Keratinocyte (primary cell): ENCODE data around the gene TCF19. TPM values are rescaled to one million over a fixed set of nuclear protein-coding genes. Genes with fewer than 3 reads are reported as not detected.

Source experiments
- DNase-seq: peaks from one replicate; pipeline ENCODE4 v3.0.0-alpha.2; 2011; ENCODE audit warnings: low read depth, missing footprints, low spot score
- FAIRE-seq: peaks from 2 replicates; lab custom pipeline; 2011; peaks lifted over from hg19 to GRCh38; lab: Jason Lieb, UNC
- H2AFZ ChIP-seq: 2 replicates; pipeline ENCODE4 v1.6.0; 2012; ENCODE audit warnings: low read length, control low read depth, inconsistent platforms; ENCODE audit not compliant: control insufficient read depth
- H3K27ac ChIP-seq: 2 replicates; pipeline ENCODE4 v1.5.1; 2011; ENCODE audit warnings: low read length; ENCODE audit not compliant: control insufficient read depth, insufficient read depth
- H3K27me3 ChIP-seq: 3 replicates; pipeline ENCODE4 v1.6.0; 2011; ENCODE audit warnings: low read length; ENCODE audit not compliant: control insufficient read depth, insufficient read depth; ENCODE audit errors: extremely low read depth
- H3K36me3 ChIP-seq, 2 experiments: 2 replicates in 1 of 2; 3 replicates in 1 of 2; pipeline ENCODE4 v1.5.1; 2011; ENCODE audit warnings: low read length in 2 of 2, mild to moderate bottlenecking in 1 of 2; ENCODE audit not compliant: control insufficient read depth in 2 of 2, insufficient read depth in 2 of 2; ENCODE audit errors: extremely low read depth in 1 of 2
- H3K4me1 ChIP-seq: 3 replicates; pipeline ENCODE4 v1.5.1; 2011; ENCODE audit warnings: low read length; ENCODE audit not compliant: control insufficient read depth, insufficient read depth; ENCODE audit errors: extremely low read depth
- H3K4me2 ChIP-seq: 3 replicates; pipeline ENCODE4 v1.6.0; 2011; ENCODE audit warnings: low read depth, low read length; ENCODE audit not compliant: control insufficient read depth, insufficient read depth; ENCODE audit errors: extremely low read depth
- H3K4me3 ChIP-seq, 3 experiments: fragments of 200-600 bp in 1 of 3; sonication (generic) in 1 of 3; 2 replicates in 2 of 3; 3 replicates in 1 of 3; pipeline ENCODE4 v1.5.1; 2011 to 2016; ENCODE audit warnings: low read length in 3 of 3, mild to moderate bottlenecking in 3 of 3, control low read depth in 2 of 3, inconsistent platforms in 1 of 3, low read depth in 1 of 3, mixed read lengths in 1 of 3, mixed run types in 1 of 3, moderate library complexity in 1 of 3; ENCODE audit not compliant: control insufficient read depth in 2 of 3, insufficient read depth in 2 of 3; ENCODE audit errors: extremely low read depth in 1 of 3
- H3K79me2 ChIP-seq: 2 replicates; pipeline ENCODE4 v1.6.0; 2012; ENCODE audit warnings: low read length; ENCODE audit not compliant: control insufficient read depth, insufficient read depth
- H3K9ac ChIP-seq: 3 replicates; pipeline ENCODE4 v1.6.0; 2011; ENCODE audit warnings: low read length; ENCODE audit not compliant: control insufficient read depth, insufficient read depth; ENCODE audit errors: extremely low read depth
- H3K9me1 ChIP-seq: 3 replicates; pipeline ENCODE4 v1.6.0; 2011; ENCODE audit warnings: low read length; ENCODE audit not compliant: control insufficient read depth, insufficient read depth; ENCODE audit errors: extremely low read depth
- H3K9me3 ChIP-seq: 2 replicates; pipeline ENCODE4 v1.5.1; 2012; ENCODE audit warnings: low read depth, low read length; ENCODE audit not compliant: control insufficient read depth
- H4K20me1 ChIP-seq: 3 replicates; pipeline ENCODE4 v1.6.0; 2011; ENCODE audit warnings: low read length; ENCODE audit not compliant: control insufficient read depth, insufficient read depth; ENCODE audit errors: extremely low read depth
- CTCF ChIP-seq, 3 experiments: IDR thresholded peaks in 1 of 3; conservative IDR thresholded peaks in 1 of 3; optimal IDR thresholded peaks in 1 of 3; 2 replicates in 2 of 3; 3 replicates in 1 of 3; pipeline versions ENCODE3 to v1.5.1; 2011; ENCODE audit warnings: low read length in 3 of 3, mild to moderate bottlenecking in 3 of 3, moderate library complexity in 2 of 3, control low read depth in 1 of 3, inconsistent platforms in 1 of 3; ENCODE audit not compliant: insufficient read depth in 2 of 3; ENCODE audit errors: extremely low read depth in 1 of 3
- EZH2 ChIP-seq: IDR thresholded peaks from one replicate; pipeline ENCODE4 v1.6.1; 2012; ENCODE audit warnings: inconsistent platforms, mild to moderate bottlenecking, low read length, moderate library complexity
- dilution Hi-C: fragments of 300-500 bp; cut with MboI; formaldehyde crosslinking; loops from one replicate; pipeline ENCODE4 v1.7.0; 2020; ENCODE audit warnings: low sequenced_read_pairs; ENCODE audit not compliant: extremely low pct_ligation_motif_present
- polyA plus RNA-seq, 5 experiments: library from polyadenylated mRNA; depleted of rRNA in 3 of 5; stranded (reverse) in 3 of 5; stranded (forward) in 1 of 5; unstranded in 1 of 5; fragments of >200 nt; gene quantifications; 1 replicate in 1 of 5; 2 replicates in 3 of 5; 3 replicates in 1 of 5; pipeline versions ENCODE4 v1.2.1 to v1.2.3, GENCODE V29; 2011 to 2012; ENCODE audit warnings: missing spikeins in 2 of 5, low read depth in 1 of 5, low replicate concordance in 1 of 5

TCF19 gene
- polyA plus RNA-seq, 1 donor (not counting 4 experiments of a cell fraction or from before 2014, with no cell fraction given) = 7.4 TPM

DNA sequence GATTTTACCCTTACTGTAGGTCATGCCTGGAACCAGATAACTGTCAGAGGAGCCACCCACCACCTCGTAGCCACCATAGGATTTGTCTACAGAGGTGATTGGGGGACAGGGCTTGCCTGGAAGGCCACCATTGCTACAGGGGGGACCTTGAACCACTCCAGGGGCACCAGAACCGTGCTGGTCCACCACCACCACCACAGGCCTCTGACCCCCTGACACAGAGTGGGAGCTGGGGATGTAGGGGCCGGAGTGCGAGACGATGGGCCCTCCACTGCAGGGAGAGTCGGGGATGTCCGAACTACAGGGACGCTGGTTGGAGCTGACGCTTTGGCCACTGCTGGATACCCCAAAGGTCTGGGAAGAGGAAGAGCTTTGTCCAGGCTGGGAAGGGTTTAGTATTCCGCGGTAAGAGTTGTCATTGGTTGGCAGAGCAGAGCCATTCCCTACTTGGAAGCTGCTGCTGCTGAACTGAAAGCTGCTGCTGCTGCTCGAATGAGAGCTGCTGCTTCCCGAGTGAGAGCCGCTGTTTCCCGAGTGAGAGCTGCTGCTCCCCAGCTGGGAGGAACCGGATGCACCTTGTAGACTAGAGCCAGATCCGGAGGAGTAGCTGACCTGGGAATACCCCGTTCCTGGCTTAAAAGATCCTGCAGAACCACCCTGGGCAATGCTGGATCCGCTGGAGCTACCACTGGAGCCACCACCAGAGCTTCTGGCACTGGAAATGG, 41.6 kb upstream of the TCF19 start:
- DNase-seq (no peak), FAIRE-seq (no peak)
- peak overlapping the region; percentile 26 to 56 (median 46) for H3K4me3 ChIP-seq
- H3K27ac ChIP-seq = no peak overlapping the region
- H3K79me2 ChIP-seq = peaks cover 35% of the 10 kb centered on the region
- H3K9ac ChIP-seq = peak overlapping the region; percentile 33
- no peaks in the 10 kb centered on the region for H3K27me3 ChIP-seq
- TF ChIP-seq EZH2 (no peak), CTCF (optimal IDR thresholded peaks at IDR 0.05 in 1 of 3, IDR thresholded peaks at IDR 0.05 in 1 of 3, conservative IDR thresholded peaks at IDR 0.05 in 1 of 3; ENCODE audit: extremely low read depth in 1 of 3, insufficient read depth in 2 of 3, low read length in 3 of 3) (no peak)
- peaks cover 38% of the 10 kb centered on the region for H3K4me1 ChIP-seq
- H3K9me3 ChIP-seq = no peaks in the 10 kb centered on the region
- H3K9me1 ChIP-seq = no peaks in the 10 kb centered on the region
- peak overlapping the region; percentile 99 for H3K4me2 ChIP-seq
- peaks cover 8 to 10% of the 10 kb centered on the region in 2 experiments for H3K36me3 ChIP-seq
- no peak overlapping the region for H2AFZ ChIP-seq
- H4K20me1 ChIP-seq = no peaks in the 10 kb centered on the region
- dilution Hi-C loops = no loop called here

DNA sequence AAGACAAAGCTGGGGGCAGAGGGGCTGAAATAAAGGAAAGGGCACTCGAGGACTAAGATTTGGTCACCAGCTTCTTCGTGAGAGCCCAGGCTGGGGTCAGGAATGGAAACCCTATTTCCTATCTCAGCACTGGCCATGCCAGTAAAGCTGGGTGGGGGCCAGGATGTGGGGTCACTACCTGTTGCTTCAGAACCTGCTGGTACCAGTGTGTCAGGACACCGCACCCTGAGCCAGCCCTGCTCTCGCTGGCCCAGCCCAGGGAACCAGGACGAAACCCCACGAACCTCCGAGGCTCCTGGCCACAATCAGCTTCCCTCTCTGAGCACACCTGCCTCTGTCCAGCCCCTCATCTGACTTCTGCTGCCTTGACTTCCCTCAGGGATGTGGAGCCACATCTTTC, 40.2 kb upstream of the TCF19 start:
- H3K4me1 ChIP-seq = peaks cover 48% of the 10 kb centered on the region
- H3K9me3 ChIP-seq = no peaks in the 10 kb centered on the region
- TF ChIP-seq EZH2 = no peak
- no peak for TF ChIP-seq CTCF (optimal IDR thresholded peaks at IDR 0.05 in 1 of 3, IDR thresholded peaks at IDR 0.05 in 1 of 3, conservative IDR thresholded peaks at IDR 0.05 in 1 of 3; ENCODE audit: extremely low read depth in 1 of 3, insufficient read depth in 2 of 3, low read length in 3 of 3)
- H3K4me3 ChIP-seq = no peak overlapping the region
- peaks cover 8 to 10% of the 10 kb centered on the region in 2 experiments for H3K36me3 ChIP-seq
- H3K9ac ChIP-seq = no peak overlapping the region
- no peak for DNase-seq
- FAIRE-seq = no peak
- no peak overlapping the region for H3K27ac ChIP-seq
- peaks cover 35% of the 10 kb centered on the region for H3K79me2 ChIP-seq
- H3K4me2 ChIP-seq = no peak overlapping the region
- H4K20me1 ChIP-seq = no peaks in the 10 kb centered on the region
- H3K9me1 ChIP-seq = no peaks in the 10 kb centered on the region
- H2AFZ ChIP-seq = no peak overlapping the region
- dilution Hi-C loops = no loop called here
- H3K27me3 ChIP-seq = no peaks in the 10 kb centered on the region
